ENCODE results near the gene USP28. TPM values are rescaled to one million over a fixed set of nuclear protein-coding genes. Genes with fewer than 3 reads are reported as not detected.

The USP28 gene
- total and polyA plus RNA-seq, 2 of the 8 experiments (the other 6 are each of a cell fraction or from before 2014, with no cell fraction given) = 82.6 to 119 TPM

- Histone ChIP-seq H3K56ac (replicated peaks; ENCODE audit: insufficient read length, low read depth, low read length) (no peak overlapping the region), H2BK15ac (ENCODE audit: low read length) (no peak overlapping the region), H2BK120ac (replicated peaks; ENCODE audit: low read depth, low read length) (no peak overlapping the region), H3K23me2 (ENCODE audit: low read depth, low read length) (no peaks in the 10 kb centered on the region), H3K4ac (replicated peaks; ENCODE audit: insufficient read length, low read depth, low read length) (no peak overlapping the region), H3K79me2 (ENCODE audit: control insufficient read depth in 1 of 2, insufficient read depth in 2 of 2, low read length in 2 of 2) (no peaks in the 10 kb centered on the region), H3K18ac (ENCODE audit: extremely low read depth, low read length) (no peak overlapping the region), H3K79me1 (ENCODE audit: low read depth, low read length) (no peaks in the 10 kb centered on the region), H3K4me3 (ENCODE audit: extremely low read depth in 1 of 4, insufficient read depth in 2 of 4, low read depth in 3 of 4, low read length in 4 of 4) (no peak overlapping the region), H4K5ac (ENCODE audit: insufficient read length, low read depth, low read length) (no peak overlapping the region), H2BK20ac (ENCODE audit: low read length) (no peak overlapping the region), H3K14ac (ENCODE audit: insufficient read length) (no peak overlapping the region), H4K20me1 (replicated peaks in 1 of 2; ENCODE audit: control insufficient read depth in 1 of 2, insufficient read depth in 2 of 2, low read length in 2 of 2) (no peaks in the 10 kb centered on the region), H3K4me2 (ENCODE audit: insufficient read depth in 1 of 2, low read depth in 2 of 2, low read length in 2 of 2) (no peak overlapping the region), H2AFZ (ENCODE audit: low read length) (no peak overlapping the region), H3K9ac (replicated peaks in 1 of 4; ENCODE audit: extremely low read depth in 1 of 4, low read depth in 3 of 4, low read length in 3 of 4) (no peak overlapping the region), H3K4me1 (replicated peaks in 1 of 4; ENCODE audit: control insufficient read depth in 3 of 4, insufficient read depth in 4 of 4, low read length in 3 of 4) (no peaks in the 10 kb centered on the region), H3K27me3 (replicated peaks in 1 of 4; ENCODE audit: control insufficient read depth in 3 of 4, extremely low read depth in 1 of 4, insufficient read depth in 3 of 4, low read length in 3 of 4) (peaks cover 0 to 1% (median 0%) of the 10 kb centered on the region in 4 experiments; a peak in 1 of 7 replicates), H3K36me3 (ENCODE audit: control insufficient read depth in 2 of 4, insufficient read depth in 4 of 4, low read length in 3 of 4) (peaks cover 5 to 36% (median 16%) of the 10 kb centered on the region in 4 experiments; a peak in 7 of 8 replicates), H3K9me3 (ENCODE audit: insufficient read depth in 2 of 2, low read depth in 1 of 2, low read length in 1 of 2) (no peaks in the 10 kb centered on the region), H2BK12ac (ENCODE audit: low read depth, low read length) (no peak overlapping the region), H3K27ac (ENCODE audit: low read depth, low read length) (no peak overlapping the region), H4K91ac (replicated peaks; ENCODE audit: insufficient read length, low read length) (no peak overlapping the region), H3K23ac (ENCODE audit: insufficient read length) (no peak overlapping the region), H4K8ac (ENCODE audit: extremely low read depth, insufficient read depth, low read length) (no peak overlapping the region), H2AK5ac (ENCODE audit: low read depth, low read length) (no peak overlapping the region), H2BK5ac (ENCODE audit: low read depth, low read length) (no peak overlapping the region)
- DNase-seq (ENCODE audit: low read depth in 1 of 2, low spot score in 2 of 2) = no peak
- ChIA-PET CTCF (ENCODE audit: partially characterized antibody) (interaction anchor here (1.0 to 2.0 kb wide), 2 partner anchors 13 to 22 kb away, joined by 3 to 7 read pairs; no protein-coding TSS in a partner anchor), POLR2A (ENCODE audit: partially characterized antibody) (interaction anchor here (0.7 to 0.9 kb wide), 2 partner anchors 8 to 1214 kb away, joined by 3 to 4 read pairs; no protein-coding TSS in a partner anchor)
- FAIRE-seq = no peak
- WGBS, 2 experiments (ENCODE audit: extremely low coverage in 1 of 2, insufficient coverage in 1 of 2, insufficient read length in 1 of 2, insufficient replicate concordance in 2 of 2, low coverage in 1 of 2, low lambda C conversion rate in 2 of 2, missing lambda C conversion rate in 1 of 2) = 96% methylated on average over 3 of the region's 3 CpGs; no CpG with 5 or more reads in 1 of the 2 experiments
- no peak for TF ChIP-seq RAD21 (IDR thresholded peaks at IDR 0.05 in 1 of 2, conservative IDR thresholded peaks at IDR 0.05 in 1 of 2; ENCODE audit: low read depth in 2 of 2, low read length in 2 of 2)
- no peak for TF ChIP-seq YY1 (IDR thresholded peaks at IDR 0.05; ENCODE audit: low read depth, low read length)
- TF ChIP-seq TAF7 (optimal IDR thresholded peaks at IDR 0.05; ENCODE audit: borderline replicate concordance, low read depth, low read length) = no peak
- TF ChIP-seq TAF1 (IDR thresholded peaks at IDR 0.05; ENCODE audit: low read depth, low read length) = no peak
- TF ChIP-seq CBX8 (IDR thresholded peaks at IDR 0.05; ENCODE audit: borderline replicate concordance, low read depth, low read length) = no peak
- no peak for TF ChIP-seq BACH1 (IDR thresholded peaks at IDR 0.05; ENCODE audit: low read length)
- TF ChIP-seq NRF1 (IDR thresholded peaks at IDR 0.05; ENCODE audit: low read depth, low read length) = no peak
- no peak for TF ChIP-seq HDAC2 (IDR thresholded peaks at IDR 0.05; ENCODE audit: borderline replicate concordance in 1 of 2, low read depth in 2 of 2, low read length in 2 of 2)
- TF ChIP-seq BRCA1 (IDR thresholded peaks at IDR 0.05; ENCODE audit: low read depth, low read length) = no peak
- no peak for TF ChIP-seq KDM1A (IDR thresholded peaks at IDR 0.05; ENCODE audit: borderline replicate concordance, low read length)
Observed at GRCh38 chr11:113752932-113753331, 122.4 kb downstream of the USP28 start.

Data from H1 (cell line).